HG03175 (cell line): ENCODE data around the gene NPPB.

Source experiments
- ATAC-seq: cut with Tn5 transposase; IDR thresholded peaks from one replicate; pipeline ENCODE4 v1.9.1; 2021; ENCODE audit warnings: mild to moderate bottlenecking, moderate library complexity; ENCODE audit not compliant: unreplicated experiment

Gene NPPB

GRCh38 chr1:11836955-11837766, 21.6 kb downstream of the NPPB start:
- no peak for ATAC-seq

GRCh38 chr1:11835441-11836225, 23.1 kb downstream of the NPPB start:
- no peak for ATAC-seq

- ATAC-seq = no peak
Observed at GRCh38 chr1:11833900-11834299, 24.8 kb downstream of the NPPB start.

- ATAC-seq = no peak
Observed at GRCh38 chr1:11833497-11833896, 25.2 kb downstream of the NPPB start.

GRCh38 chr1:11831945-11832725, 26.6 kb downstream of the NPPB start:
- no peak for ATAC-seq

- ATAC-seq = no peak
Observed at GRCh38 chr1:11828511-11828910, 30.2 kb downstream of the NPPB start.

- ATAC-seq = no peak
Observed at GRCh38 chr1:11826946-11827345, 31.8 kb downstream of the NPPB start.

GRCh38 chr1:11825131-11825530, 33.6 kb downstream of the NPPB start:
- ATAC-seq = no peak

GRCh38 chr1:11823366-11824137, 35.2 kb downstream of the NPPB start:
- no peak for ATAC-seq

- ATAC-seq = no peak
Observed at GRCh38 chr1:11822091-11822490, 36.7 kb downstream of the NPPB start.

- ATAC-seq = no peak
Observed at GRCh38 chr1:11817192-11817591, 41.6 kb downstream of the NPPB start.

- ATAC-seq = no peak
Observed at GRCh38 chr1:11813021-11813420, 45.7 kb downstream of the NPPB start.
